Adrenal gland (tissue), 5 donors: Measurements from ENCODE around the gene KLK3.
"Not testable (repeated sequence)": the region's sequence is repeated elsewhere in the genome, so short reads cannot be mapped to it uniquely, and the experiment has no call there.

Experiments
- CTCF ChIP-seq, 6 experiments: fragments of 450-650 bp in 4 of 6; fragments of 200-600 bp in 2 of 6; sonication (generic) in 1 of 6; IDR thresholded peaks; 1 replicate in 5 of 6; 2 replicates in 1 of 6; pipeline versions ENCODE4 v1.5.1 to v1.8.0; 2016 to 2021; ENCODE audit warnings: antibody characterized with exemption in 6 of 6, mild to moderate bottlenecking in 2 of 6, moderate library complexity in 1 of 6
- POLR2A ChIP-seq, 2 donors: fragments of 450-650 bp; IDR thresholded peaks; one replicate each; pipeline ENCODE4 v1.6.1; 2017; ENCODE audit warnings: antibody characterized with exemption in 2 of 2, mild to moderate bottlenecking in 2 of 2, moderate library complexity in 1 of 2
- donor health status: DM: no; HTN: no; CAD: no.

GRCh38 chr19:50896089-50896590 is 41.4 kb downstream of the KLK3 start:
- TF ChIP-seq CTCF, POLR2A (IDR thresholded peaks at IDR 0.05): not testable (repeated sequence)
